ENCODE results near the gene PIK3R2.
"Not testable (repeated sequence)": the region's sequence is repeated elsewhere in the genome, so short reads cannot be mapped to it uniquely, and the experiment has no call there.

PIK3R2 gene

DNA sequence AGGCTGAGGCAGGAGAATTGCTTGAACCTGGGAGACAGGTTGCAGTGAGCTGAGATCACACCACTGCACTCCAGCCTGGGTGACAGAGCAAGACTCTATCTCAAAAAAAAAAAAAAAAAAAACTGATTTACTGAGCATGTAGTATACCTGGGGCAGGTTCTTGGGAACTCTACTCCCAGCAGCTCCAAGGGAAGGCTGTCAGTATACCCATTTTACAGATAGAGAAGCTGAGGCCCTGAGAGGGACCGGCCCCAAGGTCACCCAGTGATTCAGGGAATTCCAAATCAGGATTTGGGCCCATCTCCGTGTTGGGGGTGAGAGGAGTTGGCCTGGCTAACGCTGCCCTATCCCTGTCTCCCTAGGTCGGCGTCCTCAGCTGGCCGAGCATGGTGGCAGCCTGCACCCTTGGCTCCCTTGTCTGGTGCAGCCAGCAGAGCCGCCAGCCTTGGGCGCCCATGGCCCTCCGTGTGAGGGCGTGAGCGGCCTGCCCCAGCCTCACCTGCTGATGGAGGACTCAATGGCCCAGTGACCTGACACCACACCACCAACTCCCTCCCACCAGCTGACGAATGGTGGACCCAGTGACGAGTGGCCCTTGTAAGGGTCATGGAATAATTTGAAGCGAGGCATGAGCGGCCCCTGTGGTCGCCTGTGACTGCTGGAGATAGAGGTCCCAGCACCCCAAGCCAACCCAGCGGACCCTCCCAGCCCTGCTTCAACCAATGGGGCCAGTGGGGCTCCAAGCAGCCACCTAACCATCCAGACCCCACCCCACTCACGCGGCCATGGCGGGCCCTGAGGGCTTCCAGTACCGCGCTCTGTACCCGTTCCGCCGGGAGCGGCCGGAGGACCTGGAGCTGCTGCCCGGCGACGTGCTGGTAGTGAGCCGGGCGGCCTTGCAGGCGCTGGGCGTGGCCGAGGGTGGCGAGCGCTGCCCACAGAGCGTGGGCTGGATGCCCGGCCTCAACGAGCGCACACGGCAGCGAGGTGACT is 2.4 kb downstream of the PIK3R2 start:
- DNase-seq (ENCODE audit: low spot score), result no peak

DNA sequence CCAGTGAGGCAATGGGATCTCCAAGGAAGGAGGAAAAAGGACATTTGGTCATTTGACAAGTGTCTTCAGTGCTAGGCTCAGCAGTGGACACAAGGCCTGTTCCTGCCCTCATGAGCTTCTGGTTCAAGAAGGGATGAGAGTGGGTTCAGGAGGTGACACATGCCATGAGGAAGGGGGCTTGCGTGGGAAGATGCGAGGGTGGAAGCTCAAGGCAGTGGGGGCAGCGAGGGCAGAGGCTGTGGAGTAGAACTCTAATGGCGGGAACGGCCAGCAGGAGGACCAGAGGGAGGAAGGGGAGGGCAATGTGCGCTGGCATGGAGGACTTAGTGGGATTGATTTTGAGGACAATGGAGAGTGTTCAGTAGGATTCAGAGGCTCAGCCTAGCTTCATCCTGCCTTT is 3.3 kb downstream of the PIK3R2 start:
- DNase-seq (ENCODE audit: low spot score), result no peak

DNA sequence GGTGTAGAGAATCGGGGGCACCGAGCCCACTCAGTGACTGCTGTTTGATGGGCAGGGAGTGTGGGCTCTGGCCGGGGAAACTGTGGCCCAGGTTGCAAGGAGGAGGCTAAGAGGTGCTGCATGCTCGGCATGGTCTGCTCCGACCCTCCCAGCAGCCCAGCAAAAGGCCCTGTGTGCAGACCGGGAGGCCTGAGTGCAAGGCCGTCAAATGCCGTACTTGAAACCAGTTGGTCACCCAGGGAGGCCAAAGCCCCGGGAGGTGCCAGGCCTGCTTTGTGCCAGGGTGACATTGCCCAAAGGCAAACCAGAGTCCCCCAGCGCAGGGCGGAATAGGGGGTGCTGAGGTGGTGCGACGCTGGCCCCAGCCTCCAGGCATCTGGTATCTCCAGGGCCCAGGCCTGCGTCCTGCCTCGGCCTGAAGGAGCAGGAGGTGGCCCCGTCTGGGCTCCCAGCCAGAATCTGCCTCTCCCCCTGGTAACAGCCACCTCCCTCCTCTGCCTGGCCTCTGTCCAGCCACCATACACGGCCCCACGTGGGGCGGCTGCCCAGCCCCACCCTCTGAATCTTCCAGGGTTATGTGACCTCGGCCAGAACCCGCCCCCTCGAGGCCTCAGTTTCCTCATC is 4.0 kb downstream of the PIK3R2 start:
- DNase-seq (ENCODE audit: low spot score), result no peak

DNA sequence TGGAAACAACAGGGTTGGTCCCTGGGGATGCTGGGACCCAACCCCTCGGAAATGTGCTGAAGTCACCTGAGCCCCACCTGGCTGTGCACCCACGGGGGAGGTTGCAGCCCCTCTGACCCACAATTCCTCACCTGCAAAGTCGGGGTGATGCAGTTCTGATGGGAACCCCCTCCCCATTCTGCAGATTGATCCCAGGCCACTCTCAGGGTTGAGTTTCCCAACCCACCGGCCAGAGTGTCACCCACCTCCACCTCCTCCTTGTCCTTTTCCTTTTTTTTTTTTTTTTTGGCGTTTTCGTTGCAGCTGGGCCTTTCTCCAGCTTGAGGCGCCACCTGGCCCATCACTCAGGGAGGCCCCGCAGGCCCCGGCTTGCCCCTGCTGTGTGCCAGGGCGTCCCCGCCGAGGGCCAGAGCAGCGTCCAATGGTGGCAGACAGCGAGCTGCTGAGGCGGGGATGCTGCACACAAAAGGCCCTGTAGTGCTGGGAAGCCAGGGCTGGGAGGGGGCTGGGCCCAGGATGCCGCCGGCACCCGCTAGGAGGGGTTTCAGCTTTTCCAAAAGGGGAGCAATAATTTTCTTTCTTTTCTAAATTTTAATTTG is 4.6 kb downstream of the PIK3R2 start:
- DNase-seq (ENCODE audit: low spot score), result no peak

DNA sequence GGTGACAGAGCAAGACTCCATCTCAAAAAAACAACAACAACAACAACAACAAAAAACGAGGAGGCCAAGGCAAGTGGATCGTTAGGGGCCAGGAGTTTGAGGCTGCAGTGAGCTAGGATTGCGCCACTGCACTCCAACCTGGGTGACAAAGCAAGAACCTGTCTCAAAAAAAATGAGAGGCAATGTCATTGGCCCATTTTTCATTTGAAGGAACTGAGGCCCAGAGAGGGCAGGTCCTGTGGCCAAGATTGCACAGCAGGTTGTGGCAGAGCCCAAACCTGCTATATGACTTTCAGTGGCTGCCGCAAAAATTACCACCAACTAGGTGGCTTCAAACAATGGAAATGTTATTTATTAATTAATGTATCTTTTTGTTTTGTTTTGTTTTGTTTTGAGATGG is 5.5 kb downstream of the PIK3R2 start:
- DNase-seq (ENCODE audit: low spot score), result no peak

DNA sequence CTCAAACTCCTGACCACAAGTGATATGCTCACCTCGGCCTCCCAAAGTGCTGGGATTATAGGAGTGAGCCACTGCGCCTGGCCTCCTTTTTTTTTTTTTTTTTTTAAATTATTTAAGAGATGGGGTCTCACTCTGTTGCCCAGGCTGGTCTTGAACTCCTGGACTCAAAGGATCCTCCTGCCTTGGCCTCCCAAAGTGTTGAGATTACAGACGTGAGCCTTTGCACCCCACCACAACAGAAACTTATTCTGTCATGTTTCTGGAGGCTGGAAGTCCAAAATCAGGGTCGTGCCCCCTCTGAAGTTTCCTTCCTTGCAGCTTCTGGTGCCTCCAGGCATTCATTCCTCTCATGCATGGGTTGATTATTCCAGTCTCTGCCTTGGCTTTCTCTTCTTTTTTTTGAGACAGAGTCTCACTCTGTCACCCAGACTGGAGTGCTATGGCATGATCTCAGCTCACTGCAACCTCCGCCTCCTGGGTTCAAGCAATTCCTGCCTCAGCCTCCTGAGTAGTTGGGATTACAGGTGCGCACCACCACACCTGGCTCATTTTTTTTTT is 6.2 kb downstream of the PIK3R2 start:
- not testable (repeated sequence) for DNase-seq (ENCODE audit: low spot score)

DNA sequence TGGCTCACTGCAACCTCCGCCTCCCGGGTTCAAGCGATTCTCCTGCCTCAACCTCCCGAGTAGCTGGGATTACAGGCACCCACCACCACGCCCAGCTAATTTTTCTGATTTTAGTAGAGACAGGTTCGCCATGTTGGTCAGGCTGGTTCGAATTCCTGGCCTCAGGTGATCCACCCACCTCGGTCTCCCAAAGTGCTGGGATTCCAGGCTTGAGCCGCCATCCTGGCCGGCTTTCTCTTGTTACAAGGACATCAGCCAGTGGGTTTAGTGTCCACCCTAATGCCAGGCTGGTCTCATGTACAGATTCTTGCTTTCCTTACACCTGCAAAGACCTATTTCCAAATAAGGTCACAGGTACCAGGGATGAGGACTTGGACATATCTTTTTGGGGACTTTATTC is 6.8 kb downstream of the PIK3R2 start:
- no peak for DNase-seq (ENCODE audit: low spot score)

DNA sequence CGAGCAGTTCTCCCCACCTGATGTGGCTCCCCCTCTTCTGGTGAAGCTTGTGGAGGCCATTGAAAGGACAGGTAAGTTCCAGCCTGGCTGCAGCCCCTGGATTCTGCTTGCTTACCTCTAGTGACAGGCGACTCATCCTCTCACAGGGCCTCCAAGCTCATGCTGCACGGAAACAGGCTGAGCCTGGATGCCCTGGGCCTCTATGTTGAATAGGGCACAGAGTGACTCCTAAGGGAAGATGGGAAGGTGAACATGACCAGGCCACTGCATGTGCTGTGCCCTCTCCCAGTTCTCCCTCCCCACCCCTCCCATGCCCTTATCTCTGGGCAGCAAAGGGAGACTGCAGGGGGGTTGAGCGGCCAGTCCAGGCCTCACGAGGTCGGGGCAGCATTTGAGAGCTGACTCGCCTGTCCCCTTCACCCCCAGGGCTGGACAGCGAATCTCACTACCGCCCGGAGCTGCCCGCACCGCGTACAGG is 7.6 kb downstream of the PIK3R2 start:
- DNase-seq (ENCODE audit: low spot score), result no peak

DNA sequence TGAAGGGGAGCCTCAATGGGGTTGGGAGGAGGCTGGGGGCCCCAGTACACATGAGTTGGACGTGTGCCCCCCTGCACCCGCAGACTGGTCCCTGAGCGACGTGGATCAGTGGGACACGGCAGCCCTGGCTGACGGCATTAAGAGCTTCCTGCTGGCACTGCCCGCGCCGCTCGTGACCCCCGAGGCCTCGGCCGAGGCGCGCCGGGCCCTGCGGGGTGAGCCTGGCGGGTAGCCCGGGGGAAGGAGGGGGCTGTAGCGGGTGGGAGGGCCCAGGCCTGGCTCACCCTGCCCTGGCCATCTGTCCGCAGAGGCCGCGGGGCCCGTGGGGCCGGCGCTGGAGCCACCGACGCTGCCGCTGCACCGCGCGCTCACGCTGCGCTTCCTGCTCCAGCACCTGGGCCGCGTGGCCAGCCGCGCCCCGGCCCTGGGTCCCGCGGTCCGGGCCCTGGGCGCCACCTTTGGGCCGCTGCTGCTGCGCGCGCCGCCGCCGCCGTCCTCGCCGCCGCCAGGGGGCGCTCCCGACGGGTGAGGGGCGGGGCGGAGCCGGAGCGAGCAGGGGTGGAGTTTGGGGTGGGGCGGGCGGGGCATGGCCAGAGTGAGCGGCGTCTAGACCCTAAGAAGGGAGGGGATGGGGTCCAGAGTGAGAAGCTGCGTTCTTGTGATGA is 8.1 kb downstream of the PIK3R2 start:
- DNase-seq (ENCODE audit: low spot score), result peak; percentile 51

DNA sequence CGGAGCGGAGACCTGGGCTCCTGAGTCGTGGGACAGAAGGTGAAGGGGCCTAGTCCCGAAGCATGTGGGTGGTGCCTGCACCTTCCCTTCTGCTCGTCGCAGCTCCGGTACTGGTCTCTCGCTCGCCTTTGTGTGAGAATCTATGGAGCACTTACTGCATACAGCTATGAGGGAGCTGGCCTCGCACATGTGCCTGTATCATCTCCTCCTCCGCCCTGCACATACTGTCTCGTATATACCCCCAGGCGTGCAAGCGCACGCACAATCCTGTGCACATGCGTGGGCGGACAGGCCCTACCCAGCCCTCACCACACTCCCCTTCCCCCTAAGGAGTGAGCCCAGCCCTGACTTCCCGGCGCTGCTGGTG is 8.7 kb downstream of the PIK3R2 start:
- no peak for DNase-seq (ENCODE audit: low spot score)

DNA sequence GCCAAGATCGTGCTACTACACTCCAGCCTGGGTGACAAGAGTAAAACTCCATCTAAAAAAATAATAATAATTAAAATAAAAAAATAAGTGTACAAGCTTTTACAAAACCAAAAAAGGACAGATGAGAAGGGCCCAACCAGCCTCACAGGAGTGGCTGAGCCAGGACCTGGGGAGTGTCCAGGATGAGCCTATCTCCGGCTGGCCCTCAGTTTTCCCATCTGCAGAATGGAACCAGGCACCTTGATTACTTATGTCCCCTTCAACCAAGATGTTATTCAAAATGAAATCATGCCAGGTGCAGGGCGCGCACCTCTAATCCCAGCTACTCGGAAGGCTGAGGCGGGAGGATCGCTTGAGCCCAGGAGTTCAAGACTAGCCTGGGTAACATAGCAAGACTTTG is 11.1 kb downstream of the PIK3R2 start:
- DNase-seq (ENCODE audit: low spot score), result no peak

DNA sequence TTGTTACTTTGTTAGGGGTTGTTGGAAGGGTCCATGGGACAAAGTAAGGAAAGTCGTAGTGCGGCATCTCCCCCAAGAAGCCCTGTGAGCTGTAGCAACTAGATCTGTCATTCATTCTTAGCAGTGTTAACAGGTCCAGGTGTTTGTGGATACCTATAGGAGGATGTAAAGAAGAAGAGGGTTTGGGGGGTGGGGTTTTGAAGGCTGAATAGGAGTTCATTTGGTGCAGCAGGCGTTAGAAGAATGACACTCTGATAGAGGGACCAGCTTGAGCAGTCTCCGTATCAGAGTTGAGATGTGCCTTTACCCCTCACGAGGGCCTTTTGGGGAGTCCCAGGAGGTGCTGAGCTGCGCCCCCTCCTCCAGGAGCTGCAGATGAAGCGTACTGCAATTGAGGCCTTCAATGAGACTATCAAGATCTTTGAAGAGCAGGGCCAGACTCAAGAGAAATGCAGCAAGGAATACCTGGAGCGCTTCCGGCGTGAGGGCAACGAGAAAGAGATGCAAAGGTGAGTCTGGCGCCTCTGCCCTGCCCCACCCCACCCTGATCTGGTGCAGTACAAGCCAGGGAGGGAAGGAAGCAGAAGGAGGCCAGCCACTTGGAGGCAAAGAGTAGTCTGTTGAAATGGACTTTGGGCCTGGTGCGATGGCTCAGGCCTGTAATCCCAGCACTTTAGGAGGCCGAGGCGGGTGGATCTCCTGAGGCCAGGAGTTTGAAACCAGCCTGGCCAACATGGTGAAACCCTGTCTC is 13.0 kb downstream of the PIK3R2 start:
- DNase-seq (ENCODE audit: low spot score), result no peak

DNA sequence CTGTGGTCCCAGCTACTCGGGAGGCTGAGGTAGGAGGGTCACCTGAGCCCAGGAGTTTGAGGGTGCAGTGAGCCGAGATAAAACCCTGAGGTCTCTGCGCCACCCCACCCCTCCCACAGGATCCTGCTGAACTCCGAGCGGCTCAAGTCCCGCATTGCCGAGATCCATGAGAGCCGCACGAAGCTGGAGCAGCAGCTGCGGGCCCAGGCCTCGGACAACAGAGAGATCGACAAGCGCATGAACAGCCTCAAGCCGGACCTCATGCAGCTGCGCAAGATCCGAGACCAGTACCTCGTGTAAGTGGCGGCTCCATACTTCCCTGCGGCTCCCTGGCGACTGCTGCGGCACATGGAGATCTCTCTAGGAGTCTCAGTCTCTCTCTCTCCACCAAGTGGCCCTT is 14.0 kb downstream of the PIK3R2 start:
- DNase-seq (ENCODE audit: low spot score), result no peak

DNA sequence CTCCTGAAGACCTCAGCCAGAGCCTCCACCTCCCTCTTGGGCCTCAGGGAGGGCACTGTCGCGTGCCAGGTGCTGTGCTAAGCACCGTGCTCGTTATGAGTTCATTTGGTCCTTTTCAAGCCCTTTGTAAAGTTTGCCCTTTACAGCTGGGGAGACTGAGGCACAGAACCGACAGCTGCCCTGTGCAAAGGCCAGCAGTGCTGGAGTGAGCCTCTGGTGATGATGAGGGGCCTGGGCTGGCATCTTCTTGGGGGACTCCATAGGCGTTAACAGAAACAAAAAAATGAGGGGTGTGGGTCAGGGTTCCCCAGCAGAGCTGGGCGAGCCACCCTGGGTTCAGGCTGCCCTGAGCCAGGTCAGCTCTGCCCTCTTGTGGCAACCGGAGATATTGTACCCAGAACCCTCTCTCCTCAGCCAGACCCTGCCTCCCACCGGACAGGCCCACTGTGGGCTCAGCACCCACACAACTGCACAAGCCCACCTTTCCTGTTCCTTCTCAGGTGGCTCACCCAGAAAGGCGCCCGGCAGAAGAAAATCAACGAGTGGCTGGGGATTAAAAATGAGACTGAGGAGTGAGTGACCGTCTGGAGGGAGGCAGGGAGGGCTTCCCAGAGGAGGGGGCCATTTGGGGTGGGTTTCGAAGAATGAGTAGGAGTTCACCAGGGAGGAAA is 15.1 kb downstream of the PIK3R2 start:
- peak; percentile 35 for DNase-seq (ENCODE audit: low spot score)

DNA sequence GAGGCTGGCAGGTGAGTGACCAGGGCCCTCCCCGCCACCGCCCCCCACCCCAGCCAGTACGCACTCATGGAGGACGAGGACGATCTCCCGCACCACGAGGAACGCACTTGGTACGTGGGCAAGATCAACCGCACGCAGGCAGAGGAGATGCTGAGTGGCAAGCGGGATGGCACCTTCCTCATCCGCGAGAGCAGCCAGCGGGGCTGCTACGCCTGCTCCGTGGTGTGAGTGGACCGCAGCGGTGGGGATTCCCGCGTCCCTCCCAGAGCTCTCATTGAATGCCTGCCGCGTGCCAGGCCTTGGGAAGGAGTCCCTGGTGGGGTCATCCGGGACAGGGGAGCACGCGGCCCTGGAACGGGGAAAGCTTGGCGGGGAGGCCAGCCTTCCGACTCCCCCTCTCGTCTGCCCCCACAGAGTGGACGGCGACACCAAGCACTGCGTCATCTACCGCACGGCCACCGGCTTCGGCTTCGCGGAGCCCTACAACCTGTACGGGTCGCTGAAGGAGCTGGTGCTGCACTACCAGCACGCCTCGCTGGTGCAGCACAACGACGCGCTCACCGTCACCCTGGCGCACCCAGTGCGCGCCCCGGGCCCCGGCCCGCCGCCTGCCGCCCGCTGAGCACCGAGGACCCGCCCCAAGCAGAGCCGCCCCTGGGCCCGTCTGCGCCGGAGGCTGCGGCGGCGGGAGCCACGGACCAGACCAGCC is 15.9 kb downstream of the PIK3R2 start:
- DNase-seq (ENCODE audit: low spot score), result no peak

DNA sequence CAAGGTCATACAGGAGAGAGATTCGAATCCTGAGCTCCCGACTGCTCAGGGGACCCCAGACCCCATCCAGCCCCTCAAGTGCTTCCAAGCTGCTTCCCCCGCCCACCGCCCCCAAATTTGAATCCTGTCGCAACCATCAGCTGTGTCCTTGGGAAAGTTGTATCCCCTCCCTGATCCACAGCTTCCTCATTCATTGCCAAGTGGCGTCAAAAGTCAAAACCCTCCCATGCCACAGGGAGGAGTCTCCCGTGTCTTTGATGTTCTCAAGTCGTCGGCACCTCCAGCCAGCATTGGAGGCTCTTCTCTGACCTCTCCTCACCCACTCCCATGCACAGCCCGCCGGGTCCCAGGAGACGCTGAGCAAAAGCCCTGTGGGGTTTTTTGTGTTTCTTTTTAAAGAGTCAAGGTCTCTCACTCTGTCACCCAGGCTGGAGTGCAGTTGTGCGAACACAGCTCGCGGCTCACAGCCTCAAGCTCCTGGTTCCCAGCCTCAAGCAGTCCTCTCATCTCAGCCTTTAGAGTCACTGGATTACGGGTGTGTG is 17.8 kb downstream of the PIK3R2 start:
- DNase-seq (ENCODE audit: low spot score), result no peak

DNA sequence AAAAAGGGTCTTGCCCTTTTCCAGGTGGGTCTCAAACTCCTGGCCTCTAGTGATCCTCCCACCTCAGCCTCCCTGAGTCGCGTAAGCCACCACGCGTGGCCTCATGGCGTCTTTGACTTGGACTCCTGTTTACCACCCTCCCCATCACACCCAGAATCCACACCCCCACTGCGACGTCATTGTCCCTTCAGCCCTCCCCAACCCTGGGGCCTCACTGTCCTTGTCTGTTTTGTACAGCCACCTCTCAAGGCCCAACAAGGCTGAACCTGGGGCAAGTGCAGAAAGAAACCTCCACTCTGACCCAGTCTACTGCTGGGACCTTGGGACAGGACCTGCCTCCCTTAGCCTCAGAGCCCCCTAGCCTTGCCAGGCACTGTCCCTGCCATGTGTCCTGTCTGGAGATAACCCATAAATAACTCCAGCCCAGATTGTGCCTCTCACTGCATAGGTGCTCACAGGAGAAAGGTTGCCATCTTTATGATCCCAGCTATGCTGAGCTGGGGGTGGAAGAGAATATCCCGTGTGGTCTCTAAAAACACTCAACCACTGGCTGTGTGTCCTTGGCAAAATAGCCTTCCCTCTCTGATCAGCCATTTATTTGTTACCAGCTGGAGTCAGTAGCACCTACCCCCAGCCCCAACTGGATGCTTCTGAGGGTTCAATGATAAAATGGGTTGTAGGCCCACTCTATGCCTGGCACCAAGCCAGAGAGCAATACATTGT is 18.8 kb downstream of the PIK3R2 start:
- DNase-seq (ENCODE audit: low spot score), result no peak

DNA sequence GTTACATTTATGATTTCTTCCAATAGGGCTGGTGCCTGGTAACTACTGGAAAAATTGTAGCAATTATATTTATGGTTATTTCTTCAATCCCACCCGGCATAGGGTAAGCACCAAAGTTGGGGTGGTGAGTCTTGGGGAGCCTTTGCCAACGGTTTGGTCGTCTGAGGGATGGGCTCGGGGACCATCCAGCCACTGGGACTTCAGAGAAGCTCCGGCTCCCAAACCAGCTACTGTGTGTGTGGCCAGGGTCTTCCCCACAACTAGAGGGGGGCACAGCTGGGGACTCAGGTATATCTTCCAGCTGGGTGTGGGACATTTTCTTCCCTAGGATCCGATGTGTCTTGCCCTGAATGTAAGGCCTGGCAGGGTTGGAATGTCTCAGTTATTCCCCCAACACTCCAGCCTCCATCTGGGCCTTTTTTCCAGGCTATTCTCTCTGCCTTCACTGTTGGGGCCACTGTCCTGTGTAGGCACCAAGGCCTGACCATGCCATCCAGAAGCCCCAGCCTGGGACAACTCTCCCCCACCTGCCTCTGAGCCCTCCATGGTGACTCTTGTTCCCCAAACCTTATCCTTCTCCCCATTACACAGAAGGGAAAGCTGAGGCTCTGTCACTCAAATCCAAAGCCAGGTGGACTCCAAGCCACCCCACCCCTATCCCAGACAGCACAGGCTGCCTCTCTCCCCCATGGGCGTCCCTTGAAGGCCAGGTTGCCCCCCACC is 19.5 kb downstream of the PIK3R2 start:
- no peak for DNase-seq (ENCODE audit: low spot score)

All from SW480 (cell line).